Kidney (tissue), 14 donors: ENCODE results near the gene UGT1A9. TPM values are rescaled to one million over a fixed set of nuclear protein-coding genes. Genes with fewer than 3 reads are reported as not detected.

ENCODE experiments used
- DNase-seq, 5 donors: peaks; one replicate each; pipeline ENCODE4 v3.0.0-alpha.2; 2013 to 2020
- FAIRE-seq: peaks from 2 replicates; lab custom pipeline; 2012; peaks lifted over from hg19 to GRCh38; lab: Jason Lieb, UNC
- H3K27ac ChIP-seq, 2 donors: one replicate each; pipeline ENCODE4 v1.7.0; 2013; ENCODE audit warnings: low read depth in 2 of 2, low read length in 2 of 2, inconsistent platforms in 1 of 2
- H3K27me3 ChIP-seq: one replicate; pipeline ENCODE4 v1.7.1; 2013; ENCODE audit warnings: low read length, inconsistent platforms; ENCODE audit not compliant: control insufficient read depth, insufficient read depth
- H3K36me3 ChIP-seq, 3 donors: one replicate each; pipeline versions ENCODE4 v1.7.0 to v1.7.1; 2013; ENCODE audit warnings: low read length in 3 of 3, control low read depth in 1 of 3, inconsistent platforms in 1 of 3; ENCODE audit not compliant: insufficient read depth in 3 of 3, control insufficient read depth in 2 of 3
- H3K4me1 ChIP-seq, 3 donors: one replicate each; pipeline versions ENCODE4 v1.7.0 to v1.7.1; 2013; ENCODE audit warnings: low read length in 3 of 3, inconsistent platforms in 1 of 3, low read depth in 1 of 3; ENCODE audit not compliant: control insufficient read depth in 2 of 3, insufficient read depth in 2 of 3
- H3K4me3 ChIP-seq, 3 donors: one replicate each; pipeline versions ENCODE4 v1.7.0 to v1.8.1; 2013; ENCODE audit warnings: low read length in 3 of 3, control low read depth in 1 of 3, inconsistent platforms in 1 of 3
- H3K9ac ChIP-seq, 3 donors: one replicate each; pipeline versions ENCODE4 v1.7.0 to v1.7.1; 2013; ENCODE audit warnings: low read length in 3 of 3, control low read depth in 1 of 3, inconsistent platforms in 1 of 3
- H3K9me3 ChIP-seq, 3 donors: one replicate each; pipeline versions ENCODE4 v1.7.0 to v1.7.1; 2013; ENCODE audit warnings: low read length in 3 of 3, control low read depth in 1 of 3, inconsistent platforms in 1 of 3; ENCODE audit not compliant: control insufficient read depth in 2 of 3, insufficient read depth in 1 of 3
- intact Hi-C: fragments of 100-400 bp; cut with DNase I; formaldehyde crosslinking; loops from one replicate; pipeline ENCODE4 v1.11.1; 2022
- polyA plus RNA-seq: library from polyadenylated mRNA; stranded (reverse); fragments of 350-450 nt; fragmentation: Illumina TruSeq; extraction: RNeasy Lipid Tissue Mini Kit (QIAGEN cat#74804); gene quantifications from one replicate; pipeline ENCODE4 v1.2.3, GENCODE V29; 2014; ENCODE audit warnings: low read depth, low replicate concordance; ENCODE audit not compliant: insufficient read depth
- total RNA-seq: library from RNA; stranded (reverse); fragmentation: NEBNext Ultra II Directional; extraction: Animal tissue kit (Norgen Biotek cat#: 25700); gene quantifications from one replicate; pipeline ENCODE4 v1.2.1, GENCODE V29; 2021
- TF ChIP-seq, protein P1 (sequence below): IDR thresholded peaks from 3 replicates; pipeline ENCODE4 v1.5.1; 2012; ENCODE audit warnings: mild to moderate bottlenecking, moderate library complexity, borderline replicate concordance; ENCODE audit not compliant: insufficient read depth; ENCODE audit errors: extremely low read depth
- donor health status: control.
- donor health status: control.
- donor health status: control.
- donor health status: control.
- donor health status: control.
- donor health status: DM: yes; HTN: yes; CAD: no.
- donor health status: Normal renal cell carcinoma (clear cell type).

Gene UGT1A9
- total and polyA plus RNA-seq, 2 donors from 2014 or later = 1.4 to 414 TPM

DNA sequence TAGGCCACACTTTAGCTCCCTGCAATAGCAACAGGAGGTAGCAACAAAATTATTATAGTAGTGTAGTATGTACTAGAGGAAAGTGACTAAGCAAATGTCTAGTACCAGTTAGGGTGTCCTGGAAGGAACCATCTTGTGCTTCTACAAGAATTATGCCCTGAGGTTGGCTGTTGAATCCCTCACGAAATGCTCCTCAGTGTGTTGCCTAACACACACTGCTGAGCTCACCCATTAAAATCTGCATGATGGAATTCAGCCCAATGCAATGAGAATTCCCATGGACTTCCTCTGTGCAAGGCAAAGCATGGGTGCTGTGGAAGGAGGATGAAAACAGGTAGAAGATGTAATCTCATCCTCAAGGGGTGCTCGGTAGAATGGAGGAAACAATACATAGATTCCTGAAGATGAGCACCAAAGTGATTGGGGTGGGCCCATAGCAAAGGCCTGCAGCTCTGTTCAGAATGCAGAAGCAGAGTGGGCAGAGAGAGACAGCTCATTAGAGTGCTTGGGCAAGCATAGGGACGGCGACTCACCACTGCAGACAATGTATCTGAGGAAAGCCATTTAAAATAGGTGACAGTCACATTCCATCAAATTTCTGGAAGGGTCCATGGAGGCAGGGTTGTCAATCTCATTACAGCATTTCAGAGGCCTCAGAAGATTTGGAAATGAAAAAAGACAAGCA, 8.8 kb downstream of the UGT1A9 start:
- Histone ChIP-seq H3K36me3 (no peaks in the 10 kb centered on the region), H3K27me3 (no peaks in the 10 kb centered on the region), H3K4me1 (no peaks in the 10 kb centered on the region), H3K9ac (no peak overlapping the region), H3K9me3 (no peaks in the 10 kb centered on the region), H3K27ac (no peak overlapping the region), H3K4me3 (no peak overlapping the region)
- TF ChIP-seq, protein P1, sequence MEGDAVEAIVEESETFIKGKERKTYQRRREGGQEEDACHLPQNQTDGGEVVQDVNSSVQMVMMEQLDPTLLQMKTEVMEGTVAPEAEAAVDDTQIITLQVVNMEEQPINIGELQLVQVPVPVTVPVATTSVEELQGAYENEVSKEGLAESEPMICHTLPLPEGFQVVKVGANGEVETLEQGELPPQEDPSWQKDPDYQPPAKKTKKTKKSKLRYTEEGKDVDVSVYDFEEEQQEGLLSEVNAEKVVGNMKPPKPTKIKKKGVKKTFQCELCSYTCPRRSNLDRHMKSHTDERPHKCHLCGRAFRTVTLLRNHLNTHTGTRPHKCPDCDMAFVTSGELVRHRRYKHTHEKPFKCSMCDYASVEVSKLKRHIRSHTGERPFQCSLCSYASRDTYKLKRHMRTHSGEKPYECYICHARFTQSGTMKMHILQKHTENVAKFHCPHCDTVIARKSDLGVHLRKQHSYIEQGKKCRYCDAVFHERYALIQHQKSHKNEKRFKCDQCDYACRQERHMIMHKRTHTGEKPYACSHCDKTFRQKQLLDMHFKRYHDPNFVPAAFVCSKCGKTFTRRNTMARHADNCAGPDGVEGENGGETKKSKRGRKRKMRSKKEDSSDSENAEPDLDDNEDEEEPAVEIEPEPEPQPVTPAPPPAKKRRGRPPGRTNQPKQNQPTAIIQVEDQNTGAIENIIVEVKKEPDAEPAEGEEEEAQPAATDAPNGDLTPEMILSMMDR = no peak
- intact Hi-C loops = no loop called here
- FAIRE-seq (no peak), DNase-seq (no peak)

DNA sequence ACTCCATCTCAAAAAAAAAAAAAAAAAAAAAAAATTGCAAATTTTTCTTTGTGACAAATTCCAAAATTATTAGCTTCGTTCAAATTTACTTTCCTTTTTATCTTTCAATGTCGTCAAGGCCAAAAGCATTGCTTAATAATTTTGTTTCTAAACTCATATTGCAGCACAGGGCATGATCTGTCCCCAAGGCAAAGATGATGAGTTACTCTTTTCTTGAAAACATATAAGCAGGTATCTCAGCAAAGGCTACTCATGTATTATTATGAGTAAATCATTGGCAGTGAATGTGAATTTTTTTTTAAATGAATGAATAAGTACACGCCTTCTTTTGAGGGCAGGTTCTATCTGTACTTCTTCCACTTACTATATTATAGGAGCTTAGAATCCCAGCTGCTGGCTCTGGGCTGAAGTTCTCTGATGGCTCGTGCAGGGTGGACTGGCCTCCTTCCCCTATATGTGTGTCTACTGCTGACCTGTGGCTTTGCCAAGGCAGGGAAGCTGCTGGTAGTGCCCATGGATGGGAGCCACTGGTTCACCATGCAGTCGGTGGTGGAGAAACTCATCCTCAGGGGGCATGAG, 9.9 kb downstream of the UGT1A9 start, which contains the start of gene UGT1A7:
Gene UGT1A7 (plus strand): TSS at position 381 of the 579 bp plus-strand sequence. CDS start 37 bp downstream, at position 418.
- no peaks in the 10 kb centered on the region for H3K36me3 ChIP-seq
- intact Hi-C loops = no loop called here
- no peak for FAIRE-seq
- H3K4me3 ChIP-seq = no peak within 1 kb of the TSS
- no peak within 1 kb of the TSS for H3K27ac ChIP-seq
- no peaks in the 10 kb centered on the region for H3K27me3 ChIP-seq
- no peaks in the 10 kb centered on the region for H3K4me1 ChIP-seq
- H3K9me3 ChIP-seq = no peaks in the 10 kb centered on the region
- TF ChIP-seq, protein P1 = no peak
- DNase-seq = no peak
- no peak within 1 kb of the TSS for H3K9ac ChIP-seq

DNA sequence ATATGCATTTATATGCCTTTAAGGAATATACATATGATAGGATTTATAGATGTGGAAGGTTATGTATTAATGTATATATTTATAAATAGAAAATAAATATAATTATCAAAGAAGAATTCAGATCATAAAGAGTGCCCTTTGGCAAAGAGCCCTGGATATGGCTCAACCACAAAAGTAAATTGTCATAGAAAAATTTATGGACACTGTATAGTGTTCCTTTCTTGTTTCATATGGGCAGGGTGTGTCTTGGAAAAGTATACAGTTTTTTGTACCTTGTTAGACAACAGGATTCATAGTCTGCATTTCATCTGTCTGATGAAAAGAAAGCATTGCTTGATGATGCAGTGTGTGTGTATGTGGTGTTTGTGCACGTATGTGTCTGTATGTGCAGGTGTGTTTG, 12.9 kb downstream of the UGT1A9 start:
- no peaks in the 10 kb centered on the region for H3K36me3 ChIP-seq
- H3K27me3 ChIP-seq = no peaks in the 10 kb centered on the region
- DNase-seq (no peak), FAIRE-seq (no peak)
- no peak overlapping the region for H3K9ac ChIP-seq
- intact Hi-C loops = no loop called here
- no peaks in the 10 kb centered on the region for H3K4me1 ChIP-seq
- TF ChIP-seq, protein P1 = no peak
- no peak overlapping the region for H3K27ac ChIP-seq
- H3K4me3 ChIP-seq = no peak overlapping the region
- H3K9me3 ChIP-seq = no peaks in the 10 kb centered on the region
